Eye (tissue), 1 donor: ENCODE results near the gene HSPB7.
"Not testable (repeated sequence)": the region's sequence is repeated elsewhere in the genome, so short reads cannot be mapped to it uniquely, and the experiment has no call there.

ENCODE experiments used
- DNase-seq: peaks from one replicate; pipeline ENCODE4 v3.0.0-alpha.2; 2015

HSPB7 gene

GRCh38 chr1:16020878-16021277, 3.0 kb upstream of the HSPB7 start:
- not testable (repeated sequence) for DNase-seq

- no peak for DNase-seq
Measured at GRCh38 chr1:16020325-16020724, 2.5 kb upstream of the HSPB7 start.

DNA sequence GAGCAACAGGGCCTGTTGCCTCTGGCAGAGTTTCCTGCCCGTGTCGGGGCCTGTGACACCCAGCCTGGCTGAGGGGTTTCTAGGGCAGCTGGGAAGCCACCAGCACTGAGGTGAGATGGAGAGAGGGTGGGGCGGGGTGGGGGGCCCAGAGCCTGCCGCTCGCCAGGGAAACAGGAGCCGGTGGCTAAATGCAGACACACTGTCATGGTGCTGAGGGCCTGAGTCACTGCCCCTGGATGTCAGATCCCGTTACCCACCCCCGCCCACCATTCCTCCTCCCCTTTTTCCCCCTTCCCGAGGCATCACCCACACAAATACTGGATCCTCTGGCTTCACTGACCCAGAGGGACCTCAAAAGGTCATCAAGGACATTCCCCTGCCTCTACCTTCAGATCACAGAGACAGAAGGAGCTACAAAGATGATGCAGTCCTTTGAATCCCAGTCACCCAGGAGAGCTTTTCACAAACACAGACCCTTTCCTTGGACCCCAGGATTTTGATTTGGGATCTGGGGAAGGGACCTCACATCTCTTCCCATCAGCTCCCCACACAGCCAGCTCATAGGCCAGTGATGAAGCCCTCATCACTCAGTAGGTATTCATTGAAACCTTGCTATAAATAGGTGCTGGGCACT, 1.9 kb upstream of the HSPB7 start:
- DNase-seq: no peak

- DNase-seq: peak; percentile 45
Measured at GRCh38 chr1:16018749-16019643, 1.2 kb upstream of the HSPB7 start.

- DNase-seq: no peak
Measured at GRCh38 chr1:16018308-16018707, 465 bp upstream of the HSPB7 start.

GRCh38 chr1:16017076-16017460, 775 bp downstream of the HSPB7 start:
- no peak for DNase-seq

DNA sequence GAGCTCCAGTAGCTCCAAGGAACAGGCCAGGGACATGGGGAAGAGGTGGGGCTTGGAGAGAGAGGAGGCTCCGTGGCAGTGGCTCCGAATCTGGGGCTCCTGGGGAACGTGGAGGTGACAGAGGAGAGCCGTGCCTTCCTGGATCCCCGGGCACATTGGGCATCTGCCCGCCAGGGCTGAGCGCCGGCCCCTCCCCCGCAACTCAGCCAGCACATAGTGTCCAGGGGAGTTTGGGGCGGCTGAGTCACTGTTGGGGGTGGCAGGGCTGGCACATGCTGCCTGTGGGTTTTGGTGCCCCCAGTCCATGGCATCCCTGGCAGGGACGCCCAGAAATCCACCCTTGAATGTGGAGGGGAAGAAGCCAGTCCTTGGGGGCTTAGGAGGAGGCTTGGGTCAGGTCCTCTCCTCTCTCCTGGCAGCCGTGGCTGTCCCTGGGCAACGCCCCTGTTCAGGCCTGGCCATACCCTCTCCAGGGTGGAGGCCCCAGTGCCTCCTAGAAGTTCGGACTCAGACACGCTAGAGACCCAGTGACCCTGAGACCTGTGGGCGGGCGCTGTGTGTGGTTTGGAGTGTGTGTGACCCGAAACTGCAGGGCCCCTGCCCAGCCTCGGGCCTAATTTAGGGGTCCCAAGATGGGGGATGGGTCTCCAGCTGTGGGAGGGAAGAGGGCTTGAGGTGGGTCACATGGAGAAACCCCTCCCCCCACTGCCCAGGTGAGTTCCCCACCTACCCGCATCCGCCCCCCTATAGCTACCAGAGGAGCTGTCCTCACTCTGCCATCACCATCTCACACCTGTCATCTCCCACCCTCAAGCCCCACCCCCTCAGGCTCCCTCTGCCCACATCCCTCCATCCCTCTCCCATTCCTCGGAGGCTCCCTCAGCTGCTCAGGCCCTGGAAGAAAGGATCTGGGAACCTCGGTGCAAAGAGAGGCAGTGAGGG, 1.6 kb downstream of the HSPB7 start:
- no peak for DNase-seq

GRCh38 chr1:16015491-16015890, 2.4 kb downstream of the HSPB7 start:
- no peak for DNase-seq

DNA sequence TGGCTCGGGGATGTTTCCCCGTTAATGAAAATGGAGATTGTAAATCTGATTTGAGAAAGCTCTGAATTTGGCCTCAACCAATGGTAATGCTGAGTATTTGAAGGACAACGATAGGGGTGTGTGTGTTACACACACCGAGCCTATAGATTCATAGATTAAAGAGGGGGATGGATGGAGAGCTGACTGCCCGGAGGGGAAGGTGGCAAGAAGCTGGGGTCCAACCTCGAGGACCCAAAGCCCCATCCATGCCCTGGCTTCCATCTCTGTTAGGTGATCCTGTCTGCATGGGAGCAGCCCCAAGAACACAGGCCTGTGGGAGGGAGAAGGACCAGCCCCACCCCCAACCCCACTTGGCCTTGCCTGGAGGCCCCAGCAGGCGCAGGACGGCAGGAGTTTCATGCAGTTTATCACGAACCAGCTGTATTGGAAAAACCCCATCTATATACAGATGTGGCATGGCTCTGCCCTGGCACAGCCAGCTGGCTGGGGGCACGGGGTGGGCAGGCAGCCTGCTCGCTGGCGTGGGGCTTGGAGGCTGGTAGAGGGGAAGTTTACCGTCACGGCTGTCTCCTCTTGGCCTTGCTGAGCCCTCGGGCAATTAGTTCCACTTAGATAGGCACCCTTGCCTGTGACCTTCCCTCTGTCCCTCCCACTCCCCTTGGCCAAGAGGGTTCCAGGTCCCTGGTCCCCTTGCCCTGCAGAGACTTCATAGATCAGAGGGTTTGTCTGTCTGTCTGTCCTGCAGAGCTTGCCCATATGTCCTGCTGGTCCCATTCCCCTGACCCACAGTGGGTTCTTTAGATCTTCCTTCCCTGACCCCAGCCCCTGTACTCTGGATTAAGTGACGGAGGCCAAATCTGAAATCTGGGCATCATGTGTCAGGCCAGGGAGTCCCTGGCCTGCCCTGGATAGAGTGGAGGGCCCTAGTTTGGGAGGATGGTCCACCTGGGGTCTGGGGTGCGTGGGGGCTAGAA, 3.0 kb downstream of the HSPB7 start:
- DNase-seq: peak; percentile 52

DNA sequence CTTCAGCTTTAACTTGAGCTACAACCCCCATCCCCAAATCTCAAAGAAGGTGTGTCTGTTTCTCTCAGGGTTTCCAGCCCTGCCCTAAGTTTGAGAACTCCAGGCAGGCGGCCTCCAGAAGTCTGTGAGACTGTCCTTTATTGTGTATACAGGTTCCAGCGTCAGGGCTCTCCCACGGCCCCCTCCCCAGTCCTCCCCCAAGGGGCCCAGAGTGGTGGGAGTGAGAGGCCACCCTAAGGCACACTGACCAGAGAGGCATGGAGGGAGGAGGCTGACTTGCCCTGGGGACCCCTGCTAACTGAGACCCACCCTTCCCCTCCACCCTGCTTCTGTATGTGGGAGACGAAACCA, 4.0 kb downstream of the HSPB7 start:
- no peak for DNase-seq

- DNase-seq: peak; percentile 68
Measured at GRCh38 chr1:16013220-16013907, 4.5 kb downstream of the HSPB7 start.

DNA sequence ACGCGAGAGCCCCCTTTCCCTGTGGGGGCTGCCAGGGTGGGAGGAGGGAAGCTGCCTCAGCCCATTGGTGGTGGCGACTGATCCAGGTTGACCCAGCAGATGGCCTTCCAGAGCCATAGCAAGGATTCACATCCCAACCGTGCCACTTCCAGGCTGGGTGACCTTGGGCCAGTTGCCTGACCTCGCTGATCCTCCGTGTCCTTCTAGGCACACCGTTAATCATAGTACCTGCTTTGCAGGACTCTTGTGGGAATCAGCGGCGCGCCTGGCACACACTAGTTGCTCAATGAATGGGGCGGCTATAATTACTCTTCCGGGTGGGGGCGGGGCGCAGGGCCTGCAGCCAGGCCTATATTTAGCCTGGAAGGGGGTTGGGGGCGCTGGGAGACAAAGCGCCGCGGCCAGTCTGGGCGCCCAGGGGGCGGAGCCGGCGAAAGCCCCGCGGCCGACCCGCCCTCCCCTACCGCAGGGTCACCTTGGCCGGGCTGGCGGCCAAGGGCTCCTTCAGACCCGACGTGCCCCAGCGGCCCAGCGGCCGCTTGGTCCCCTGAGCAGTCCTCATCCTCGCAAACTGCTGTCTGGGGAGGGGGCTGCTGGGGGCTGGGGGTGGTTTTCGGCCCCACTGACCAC, 5.1 kb downstream of the HSPB7 start:
- DNase-seq: peak; percentile 73

GRCh38 chr1:16011936-16012589, 5.8 kb downstream of the HSPB7 start:
- DNase-seq: no peak

- DNase-seq: no peak
Measured at GRCh38 chr1:16010837-16011236, 7.0 kb downstream of the HSPB7 start.

DNA sequence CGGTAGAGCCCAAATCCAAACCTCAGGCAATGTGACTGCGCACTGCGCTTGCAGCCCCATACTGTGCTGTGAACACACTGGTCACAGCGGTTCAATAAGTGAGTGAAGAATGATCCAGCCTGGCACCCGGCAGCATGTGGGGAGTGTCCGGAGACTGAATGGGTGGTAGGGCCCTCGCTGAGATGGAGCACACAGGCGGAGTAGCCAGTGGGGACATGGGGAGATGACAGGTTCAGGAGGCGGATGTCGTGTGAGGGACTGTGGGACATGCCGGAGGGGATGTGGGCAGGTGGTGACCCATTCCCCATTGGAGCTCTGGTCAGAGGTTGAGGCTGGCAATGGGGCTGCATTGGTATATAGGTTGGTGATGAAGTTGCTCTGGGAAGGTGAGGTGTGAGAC, 8.2 kb downstream of the HSPB7 start:
- no peak for DNase-seq

DNA sequence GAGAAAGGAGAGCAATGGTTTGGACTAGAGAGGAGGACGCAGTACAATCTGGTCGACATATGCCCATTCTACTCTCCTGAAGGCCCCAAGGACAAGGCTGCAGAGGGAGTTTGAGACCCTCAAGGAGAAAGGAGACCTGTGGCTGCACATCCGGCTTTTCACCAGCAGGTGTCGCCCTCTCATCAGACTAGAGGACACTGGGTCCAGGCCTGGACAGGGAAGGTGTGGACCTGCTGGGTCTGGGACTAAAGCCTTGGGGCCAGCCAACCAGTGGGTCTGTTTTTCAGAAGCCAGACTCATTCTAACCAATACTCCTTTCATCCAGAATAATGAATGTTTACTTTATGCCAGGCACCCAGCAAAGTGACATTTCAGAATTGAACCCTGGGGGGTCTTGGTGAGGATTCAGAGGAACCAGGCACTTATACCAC, 8.8 kb downstream of the HSPB7 start:
- DNase-seq: peak; percentile 94

- DNase-seq: no peak
Measured at GRCh38 chr1:16007671-16008341, 10.0 kb downstream of the HSPB7 start.

DNA sequence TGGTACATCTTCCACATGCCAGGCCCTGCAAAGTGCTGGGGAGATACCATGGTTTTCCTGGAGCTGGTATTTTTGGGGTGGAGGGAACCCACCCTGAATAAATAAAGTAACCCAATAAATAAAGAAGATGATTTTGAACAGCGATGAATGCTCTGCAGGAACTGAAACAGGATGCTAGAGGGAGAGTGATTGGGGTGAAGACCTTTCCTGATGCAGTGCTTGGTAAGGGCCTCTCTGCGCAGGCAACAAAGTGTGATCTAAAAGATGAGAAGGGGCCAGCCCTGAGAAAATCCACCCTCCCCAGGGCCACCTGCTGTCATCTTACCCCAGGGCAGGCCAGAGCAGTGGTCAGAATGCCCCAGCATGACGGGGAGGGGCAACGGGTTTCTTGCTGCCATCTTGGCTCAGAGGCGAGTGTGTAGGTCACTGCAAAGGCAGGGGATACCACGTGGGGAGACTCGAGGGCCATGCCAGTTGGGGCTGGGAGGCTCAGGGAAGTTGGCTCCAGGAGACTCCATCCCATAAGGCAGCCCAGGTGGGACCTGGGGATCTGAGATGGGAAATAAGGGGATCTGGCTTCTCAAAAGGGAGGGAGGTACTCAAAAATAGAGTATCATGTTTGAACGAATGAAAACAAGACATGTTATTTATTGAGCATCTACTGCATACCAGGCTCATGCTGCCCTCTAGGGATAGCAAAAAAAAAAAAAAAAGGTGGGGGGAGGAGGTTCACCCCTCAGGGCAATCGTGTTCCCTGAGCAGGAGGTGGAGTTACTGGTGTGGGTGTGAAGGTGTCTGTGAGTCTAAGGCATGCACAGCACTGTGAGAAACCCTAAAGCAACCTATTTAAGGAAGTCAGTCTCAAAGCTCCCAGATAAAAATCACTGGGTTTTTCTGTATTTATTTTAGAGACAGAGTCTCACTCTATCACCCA, 11.0 kb downstream of the HSPB7 start:
- no peak for DNase-seq

GRCh38 chr1:16006010-16006409, 11.8 kb downstream of the HSPB7 start:
- no peak for DNase-seq
